H1 (cell line): Measurements from ENCODE around the gene CPLANE2. TPM values are rescaled to one million over a fixed set of nuclear protein-coding genes. Genes with fewer than 3 reads are reported as not detected.

Source experiments
- ATF2 ChIP-seq: IDR thresholded peaks from 2 replicates; pipeline ENCODE4 v1.6.1; 2012; ENCODE audit warnings: low read length, inconsistent platforms
- EZH2 ChIP-seq: fragments of 200-600 bp; sonication (generic); IDR thresholded peaks from 2 replicates; pipeline ENCODE4 v1.7.1; 2012; ENCODE audit warnings: low read depth, mild to moderate bottlenecking, moderate library complexity, low read length, inconsistent platforms; ENCODE audit not compliant: severe bottlenecking
- HDAC2 ChIP-seq, 2 experiments: fragments of 300-600 bp in 1 of 2; sonication (generic) in 1 of 2; IDR thresholded peaks; 2 replicates each; pipeline ENCODE4 v1.6.1; 2011 to 2012; ENCODE audit warnings: low read depth in 2 of 2, low read length in 2 of 2, mild to moderate bottlenecking in 2 of 2, moderate library complexity in 2 of 2, borderline replicate concordance in 1 of 2, inconsistent platforms in 1 of 2
- KDM1A ChIP-seq: fragments of 200-600, 300-600 bp; sonication (generic); IDR thresholded peaks from 2 replicates; pipeline ENCODE4 v1.7.1; 2016; ENCODE audit warnings: mild to moderate bottlenecking, low read length, borderline replicate concordance
- MAFK ChIP-seq: IDR thresholded peaks from 2 replicates; pipeline ENCODE4 v1.6.1; 2012; ENCODE audit warnings: low read depth, mild to moderate bottlenecking, improper control_type of control experiment, low read length
- RAD21 ChIP-seq, 2 experiments: IDR thresholded peaks in 1 of 2; conservative IDR thresholded peaks in 1 of 2; 2 replicates each; pipeline ENCODE4 v1.6.1; 2011; ENCODE audit warnings: low read depth in 2 of 2, low read length in 2 of 2, improper control_type of control experiment in 1 of 2, inconsistent platforms in 1 of 2, mild to moderate bottlenecking in 1 of 2, moderate library complexity in 1 of 2
- polyA plus RNA-seq, 7 experiments: library from polyadenylated mRNA; depleted of rRNA in 3 of 7; stranded (reverse) in 5 of 7; unstranded in 2 of 7; fragments of >200 nt in 5 of 7; fragments of 200-250 nt in 2 of 7; gene quantifications; 1 replicate in 5 of 7; 2 replicates in 1 of 7; 4 replicates in 1 of 7; pipeline versions ENCODE4 v1.2.1 to v1.2.3, GENCODE V29; 2011 to 2013; ENCODE audit warnings: missing spikeins in 2 of 7, mixed read lengths in 2 of 7
- total RNA-seq: library from RNA; stranded (reverse); fragmentation: NEBNext Ultra II Directional; extraction: Animal tissue kit (Norgen Biotek cat#: 25700); gene quantifications from 2 replicates; pipeline ENCODE4 v1.2.1, GENCODE V29; 2021

CPLANE2 gene
- total and polyA plus RNA-seq, 2 of the 8 experiments (the other 6 are each of a cell fraction or from before 2014, with no cell fraction given): 2.3 to 2.5 TPM

DNA sequence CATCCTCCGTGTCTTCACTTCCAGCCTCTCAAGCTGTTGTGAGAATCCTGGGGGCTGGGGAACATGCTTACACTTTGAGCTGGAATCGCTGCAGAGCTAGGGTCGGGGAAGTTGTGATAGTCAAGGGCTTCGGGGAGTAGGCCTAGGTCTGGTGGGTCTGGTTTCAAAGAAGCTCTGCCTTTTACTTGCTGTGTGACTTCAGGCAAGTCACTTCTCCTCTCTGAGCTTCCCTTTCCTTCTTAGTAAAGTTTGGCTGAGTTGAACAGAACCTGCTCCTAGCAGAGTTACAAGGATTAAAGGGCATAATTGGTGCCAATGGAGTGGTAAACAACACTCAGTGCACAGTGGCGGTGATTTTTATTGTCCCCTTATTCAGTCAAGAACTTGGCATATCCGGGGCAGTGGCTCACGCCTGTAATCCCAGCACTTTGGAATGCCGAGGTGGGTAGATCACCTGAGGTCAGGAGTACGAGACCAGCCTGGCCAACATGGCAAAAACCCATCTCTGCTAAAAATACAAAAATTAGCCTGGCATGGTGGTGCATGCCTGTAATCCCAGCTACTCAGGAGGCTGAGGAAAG lies 50.2 kb downstream of the CPLANE2 start (continued):
- TF ChIP-seq ATF2 (no peak), EZH2 (no peak), RAD21 (IDR thresholded peaks at IDR 0.05 in 1 of 2, conservative IDR thresholded peaks at IDR 0.05 in 1 of 2; ENCODE audit: low read depth in 2 of 2, low read length in 2 of 2) (no peak), HDAC2 (IDR thresholded peaks at IDR 0.05; ENCODE audit: borderline replicate concordance in 1 of 2, low read depth in 2 of 2, low read length in 2 of 2) (no peak), MAFK (no peak), KDM1A (no peak)
